HEK293 (cell line): ENCODE results near the gene QRICH1.

Source experiments
- CTCF ChIA-PET: fragments of 350-600 bp; formaldehyde crosslinking; extraction: SDS; loops from one replicate; lab custom pipeline; 2021; ENCODE audit warnings: antibody characterized with exemption; lab: Yijun Ruan, JAX
- POLR2A ChIA-PET: fragments of 300-600 bp; formaldehyde crosslinking; extraction: SDS; loops from one replicate; lab custom pipeline; 2020; ENCODE audit warnings: antibody characterized with exemption, inconsistent platforms; lab: Yijun Ruan, JAX
- H3K27ac ChIP-seq: fragments of 200-500 bp; sonication (Bioruptor generic); 2 replicates; pipeline ENCODE4 v1.5.1; 2014; ENCODE audit warnings: low read depth, low read length, control low read depth, inconsistent platforms; ENCODE audit errors: extremely low read depth
- H3K36me3 ChIP-seq, 2 experiments: fragments of 200-500 bp in 1 of 2; sonication (Bioruptor generic) in 1 of 2; 1 replicate in 1 of 2; 2 replicates in 1 of 2; pipeline ENCODE4 v1.5.1; 2014 to 2017; ENCODE audit warnings: inconsistent platforms in 2 of 2, low read length in 2 of 2; ENCODE audit not compliant: control insufficient read depth in 2 of 2, insufficient read depth in 1 of 2
- H3K4me1 ChIP-seq: fragments of 200-500 bp; sonication (Bioruptor generic); 2 replicates; pipeline ENCODE4 v1.5.1; 2014; ENCODE audit warnings: mild to moderate bottlenecking, low read length, inconsistent platforms; ENCODE audit not compliant: control insufficient read depth, insufficient read depth
- H3K4me3 ChIP-seq: 2 replicates; pipeline ENCODE4 v1.5.1; 2011; ENCODE audit warnings: low read depth, mild to moderate bottlenecking, control low read depth, low read length, moderate library complexity
- H3K9me3 ChIP-seq: fragments of 200-500 bp; sonication (Bioruptor generic); 2 replicates; pipeline ENCODE4 v1.5.1; 2014; ENCODE audit warnings: low read depth, low read length, inconsistent platforms; ENCODE audit not compliant: control insufficient read depth, insufficient read depth
- GFI1B ChIP-seq: fragments of 450-650 bp; formaldehyde crosslinking; IDR thresholded peaks from 2 replicates; pipeline ENCODE4 v1.5.1; 2016; ENCODE audit warnings: missing biosample characterization, missing genetic modification characterization
- GLIS1 ChIP-seq: fragments of 450-650 bp; formaldehyde crosslinking; IDR thresholded peaks from 2 replicates; pipeline ENCODE4 v1.5.1; 2016; ENCODE audit warnings: missing biosample characterization, missing genetic modification characterization
- KLF17 ChIP-seq: fragments of 450-650 bp; formaldehyde crosslinking; IDR thresholded peaks from 2 replicates; pipeline ENCODE4 v1.5.1; 2016; ENCODE audit warnings: missing biosample characterization, missing genetic modification characterization
- KLF9 ChIP-seq: fragments of 450-650 bp; formaldehyde crosslinking; IDR thresholded peaks from 2 replicates; pipeline ENCODE4 v1.5.1; 2016; ENCODE audit warnings: missing biosample characterization, missing genetic modification characterization, low read depth
- OSR2 ChIP-seq: fragments of 450-650 bp; formaldehyde crosslinking; IDR thresholded peaks from 2 replicates; pipeline ENCODE4 v1.5.1; 2016; ENCODE audit warnings: missing biosample characterization, missing genetic modification characterization
- OVOL3 ChIP-seq: fragments of 450-650 bp; formaldehyde crosslinking; IDR thresholded peaks from 2 replicates; pipeline ENCODE4 v1.5.1; 2016; ENCODE audit warnings: missing biosample characterization, missing genetic modification characterization
- PATZ1 ChIP-seq: fragments of 450-650 bp; formaldehyde crosslinking; IDR thresholded peaks from 2 replicates; pipeline ENCODE4 v1.5.1; 2016; ENCODE audit warnings: missing biosample characterization, missing genetic modification characterization
- SETDB1 ChIP-seq: IDR thresholded peaks from one replicate; pipeline ENCODE4 v1.6.1; 2017; ENCODE audit warnings: mild to moderate bottlenecking, low read length, moderate library complexity, mixed read lengths; ENCODE audit not compliant: insufficient read length
- YY2 ChIP-seq: fragments of 450-650 bp; formaldehyde crosslinking; IDR thresholded peaks from 2 replicates; pipeline ENCODE4 v1.5.1; 2016; ENCODE audit warnings: missing biosample characterization, missing genetic modification characterization
- ZFP69B ChIP-seq: fragments of 450-650 bp; formaldehyde crosslinking; IDR thresholded peaks from 2 replicates; pipeline ENCODE4 v1.5.1; 2016; ENCODE audit warnings: missing biosample characterization, missing genetic modification characterization
- ZIC2 ChIP-seq: fragments of 450-650 bp; formaldehyde crosslinking; IDR thresholded peaks from 2 replicates; pipeline ENCODE4 v1.5.1; 2016; ENCODE audit warnings: missing biosample characterization, missing genetic modification characterization
- ZNF133 ChIP-seq: fragments of 450-650 bp; formaldehyde crosslinking; IDR thresholded peaks from 2 replicates; pipeline ENCODE4 v1.5.1; 2016; ENCODE audit warnings: missing biosample characterization, missing genetic modification characterization
- ZNF138 ChIP-seq: fragments of 450-650 bp; formaldehyde crosslinking; IDR thresholded peaks from 2 replicates; pipeline ENCODE4 v1.5.1; 2016; ENCODE audit warnings: missing biosample characterization, missing genetic modification characterization, borderline replicate concordance
- ZNF157 ChIP-seq: fragments of 450-650 bp; formaldehyde crosslinking; IDR thresholded peaks from 2 replicates; pipeline ENCODE4 v1.5.1; 2016; ENCODE audit warnings: missing biosample characterization, missing genetic modification characterization
- ZNF23 ChIP-seq: fragments of 450-650 bp; formaldehyde crosslinking; IDR thresholded peaks from 2 replicates; pipeline ENCODE4 v1.5.1; 2016; ENCODE audit warnings: missing biosample characterization, missing genetic modification characterization, borderline replicate concordance
- ZNF335 ChIP-seq: fragments of 450-650 bp; formaldehyde crosslinking; conservative IDR thresholded peaks from 2 replicates; pipeline ENCODE4 v1.5.1; 2016; ENCODE audit warnings: missing biosample characterization, missing genetic modification characterization
- ZNF433 ChIP-seq: fragments of 450-650 bp; formaldehyde crosslinking; IDR thresholded peaks from 2 replicates; pipeline ENCODE4 v1.5.1; 2016; ENCODE audit warnings: missing biosample characterization, missing genetic modification characterization, low read depth
- ZNF521 ChIP-seq: fragments of 450-650 bp; formaldehyde crosslinking; IDR thresholded peaks from 2 replicates; pipeline ENCODE4 v1.5.1; 2017; ENCODE audit warnings: missing biosample characterization, mild to moderate bottlenecking, missing genetic modification characterization
- ZNF664 ChIP-seq: fragments of 450-650 bp; formaldehyde crosslinking; IDR thresholded peaks from 2 replicates; pipeline ENCODE4 v1.5.1; 2016; ENCODE audit warnings: missing biosample characterization, missing genetic modification characterization
- ZNF692 ChIP-seq: fragments of 450-650 bp; formaldehyde crosslinking; IDR thresholded peaks from 2 replicates; pipeline ENCODE4 v1.5.1; 2016; ENCODE audit warnings: missing biosample characterization, missing genetic modification characterization
- ZNF768 ChIP-seq: fragments of 450-650 bp; formaldehyde crosslinking; IDR thresholded peaks from 2 replicates; pipeline ENCODE4 v1.5.1; 2018; ENCODE audit warnings: missing biosample characterization, mild to moderate bottlenecking, missing genetic modification characterization
- ZSCAN23 ChIP-seq: fragments of 450-650 bp; formaldehyde crosslinking; IDR thresholded peaks from 2 replicates; pipeline ENCODE4 v1.5.1; 2016; ENCODE audit warnings: missing biosample characterization, missing genetic modification characterization
- TF ChIP-seq, protein P1 (sequence below): fragments of 450-650 bp; formaldehyde crosslinking; IDR thresholded peaks from 2 replicates; pipeline ENCODE4 v1.5.1; 2017; ENCODE audit warnings: missing biosample characterization, missing genetic modification characterization

QRICH1 gene

DNA sequence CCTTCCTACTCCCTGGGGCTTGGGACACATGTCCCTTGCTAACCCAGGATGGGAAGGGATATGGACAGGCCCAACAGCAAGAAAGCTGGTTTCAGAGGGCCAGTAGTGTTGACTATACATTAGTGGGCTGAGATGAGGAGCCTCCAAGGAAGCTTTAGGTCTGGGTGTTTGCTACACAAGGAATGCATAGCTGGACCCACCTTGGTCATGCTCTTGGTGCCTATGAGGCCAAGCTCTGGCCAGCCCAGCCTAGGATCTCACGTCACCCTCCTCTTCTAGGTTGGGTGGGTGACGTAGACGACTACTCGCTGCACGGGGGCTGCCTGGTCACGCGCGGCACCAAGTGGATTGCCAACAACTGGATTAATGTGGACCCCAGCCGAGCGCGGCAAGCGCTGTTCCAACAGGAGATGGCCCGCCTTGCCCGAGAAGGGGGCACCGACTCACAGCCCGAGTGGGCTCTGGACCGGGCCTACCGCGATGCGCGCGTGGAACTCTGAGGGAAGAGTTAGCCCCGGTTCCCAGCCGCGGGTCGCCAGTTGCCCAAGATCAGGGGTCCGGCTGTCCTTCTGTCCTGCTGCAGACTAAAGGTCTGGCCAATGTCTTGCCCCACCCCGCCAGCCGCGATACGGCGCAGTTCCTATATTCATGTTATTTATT, 87.3 kb downstream of the QRICH1 start:
- Histone ChIP-seq H3K36me3 (peaks cover 3 to 11% of the 10 kb centered on the region in 2 experiments; a peak in 2 of 3 replicates), H3K4me3 (peak overlapping the region; percentile 74), H3K27ac (peak overlapping the region; percentile 39; the same call in 1 of the 2 replicates), H3K9me3 (no peaks in the 10 kb centered on the region), H3K4me1 (no peaks in the 10 kb centered on the region)
- no peak for TF ChIP-seq ZNF138
- TF ChIP-seq ZNF768 (tag by site-specific recombination), result no peak
- TF ChIP-seq ZNF23, result no peak
- TF ChIP-seq ZNF664, result no peak
- no peak for TF ChIP-seq ZNF157 (tag by site-specific recombination)
- no peak for TF ChIP-seq ZIC2 (tag by site-specific recombination)
- TF ChIP-seq KLF9 (tag by site-specific recombination), result no peak
- no peak for TF ChIP-seq GFI1B
- TF ChIP-seq, protein P1, sequence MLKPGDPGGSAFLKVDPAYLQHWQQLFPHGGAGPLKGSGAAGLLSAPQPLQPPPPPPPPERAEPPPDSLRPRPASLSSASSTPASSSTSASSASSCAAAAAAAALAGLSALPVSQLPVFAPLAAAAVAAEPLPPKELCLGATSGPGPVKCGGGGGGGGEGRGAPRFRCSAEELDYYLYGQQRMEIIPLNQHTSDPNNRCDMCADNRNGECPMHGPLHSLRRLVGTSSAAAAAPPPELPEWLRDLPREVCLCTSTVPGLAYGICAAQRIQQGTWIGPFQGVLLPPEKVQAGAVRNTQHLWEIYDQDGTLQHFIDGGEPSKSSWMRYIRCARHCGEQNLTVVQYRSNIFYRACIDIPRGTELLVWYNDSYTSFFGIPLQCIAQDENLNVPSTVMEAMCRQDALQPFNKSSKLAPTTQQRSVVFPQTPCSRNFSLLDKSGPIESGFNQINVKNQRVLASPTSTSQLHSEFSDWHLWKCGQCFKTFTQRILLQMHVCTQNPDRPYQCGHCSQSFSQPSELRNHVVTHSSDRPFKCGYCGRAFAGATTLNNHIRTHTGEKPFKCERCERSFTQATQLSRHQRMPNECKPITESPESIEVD, result no peak
- no peak for TF ChIP-seq ZNF433
- TF ChIP-seq KLF17 (tag by site-specific recombination), result no peak
- TF ChIP-seq ZNF335 (tag by site-specific recombination), result peak; percentile 4; the same call in 1 of the 2 replicates
- no peak for TF ChIP-seq ZSCAN23 (tag by site-specific recombination)
- no peak for TF ChIP-seq SETDB1
- TF ChIP-seq ZNF692 (tag by site-specific recombination), result peak; percentile 21; the same call in 1 of the 2 replicates
- TF ChIP-seq OVOL3, result no peak
- no peak for TF ChIP-seq PATZ1
- TF ChIP-seq ZNF133 (tag by site-specific recombination), result no peak
- TF ChIP-seq GLIS1 (tag by site-specific recombination), result 0 out of 2 replicates have a peak, but pooled peaks have one; percentile 9
- TF ChIP-seq YY2 (tag by site-specific recombination), result no peak
- no peak for TF ChIP-seq ZNF521
- no peak for TF ChIP-seq OSR2
- TF ChIP-seq ZFP69B (tag by site-specific recombination), result no peak
- ChIA-PET CTCF (interaction anchor here (0.5 to 3.8 kb wide), 7 partner anchors 13 to 688 kb away, joined by 3 to 20 read pairs (median 5); partner anchors contain the start of genes NDUFAF3 and P4HTM), POLR2A (interaction anchor here (0.9 to 4.4 kb wide), 16 partner anchors 10 to 462 kb away, joined by 3 to 141 read pairs (median 6); partner anchors contain the start of genes ARIH2, DALRD3, IMPDH2 and IP6K2)
